GM12801 (cell line): ENCODE data around the gene ZNF407.

ENCODE experiments used
- TF ChIP-seq, protein P1 (sequence below): IDR thresholded peaks from one replicate; pipeline ENCODE4 v1.5.1; 2011; ENCODE audit warnings: control low read depth; ENCODE audit not compliant: insufficient read length; ENCODE audit errors: extremely low read depth

The ZNF407 gene

DNA sequence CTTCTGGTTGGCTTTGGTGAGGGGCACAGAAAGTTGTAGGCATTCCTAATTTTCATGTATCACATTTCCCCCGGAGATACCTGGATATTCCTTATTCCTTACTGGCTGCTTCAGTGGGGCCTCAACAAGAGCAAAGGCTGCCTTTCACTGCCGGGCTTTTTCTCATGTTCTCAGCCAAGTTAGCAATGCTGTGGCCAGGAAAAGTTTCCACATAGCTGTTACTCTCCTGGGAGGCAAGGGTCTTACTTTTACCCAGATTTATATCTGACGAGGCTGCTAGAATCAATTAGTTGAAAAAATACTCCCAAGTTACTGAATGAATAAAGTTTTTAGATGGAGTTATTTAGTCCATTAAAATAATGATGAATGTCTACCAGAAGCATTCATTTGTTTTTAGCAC is 230.5 kb downstream of the ZNF407 start:
- TF ChIP-seq, protein P1, sequence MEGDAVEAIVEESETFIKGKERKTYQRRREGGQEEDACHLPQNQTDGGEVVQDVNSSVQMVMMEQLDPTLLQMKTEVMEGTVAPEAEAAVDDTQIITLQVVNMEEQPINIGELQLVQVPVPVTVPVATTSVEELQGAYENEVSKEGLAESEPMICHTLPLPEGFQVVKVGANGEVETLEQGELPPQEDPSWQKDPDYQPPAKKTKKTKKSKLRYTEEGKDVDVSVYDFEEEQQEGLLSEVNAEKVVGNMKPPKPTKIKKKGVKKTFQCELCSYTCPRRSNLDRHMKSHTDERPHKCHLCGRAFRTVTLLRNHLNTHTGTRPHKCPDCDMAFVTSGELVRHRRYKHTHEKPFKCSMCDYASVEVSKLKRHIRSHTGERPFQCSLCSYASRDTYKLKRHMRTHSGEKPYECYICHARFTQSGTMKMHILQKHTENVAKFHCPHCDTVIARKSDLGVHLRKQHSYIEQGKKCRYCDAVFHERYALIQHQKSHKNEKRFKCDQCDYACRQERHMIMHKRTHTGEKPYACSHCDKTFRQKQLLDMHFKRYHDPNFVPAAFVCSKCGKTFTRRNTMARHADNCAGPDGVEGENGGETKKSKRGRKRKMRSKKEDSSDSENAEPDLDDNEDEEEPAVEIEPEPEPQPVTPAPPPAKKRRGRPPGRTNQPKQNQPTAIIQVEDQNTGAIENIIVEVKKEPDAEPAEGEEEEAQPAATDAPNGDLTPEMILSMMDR, result no peak

DNA sequence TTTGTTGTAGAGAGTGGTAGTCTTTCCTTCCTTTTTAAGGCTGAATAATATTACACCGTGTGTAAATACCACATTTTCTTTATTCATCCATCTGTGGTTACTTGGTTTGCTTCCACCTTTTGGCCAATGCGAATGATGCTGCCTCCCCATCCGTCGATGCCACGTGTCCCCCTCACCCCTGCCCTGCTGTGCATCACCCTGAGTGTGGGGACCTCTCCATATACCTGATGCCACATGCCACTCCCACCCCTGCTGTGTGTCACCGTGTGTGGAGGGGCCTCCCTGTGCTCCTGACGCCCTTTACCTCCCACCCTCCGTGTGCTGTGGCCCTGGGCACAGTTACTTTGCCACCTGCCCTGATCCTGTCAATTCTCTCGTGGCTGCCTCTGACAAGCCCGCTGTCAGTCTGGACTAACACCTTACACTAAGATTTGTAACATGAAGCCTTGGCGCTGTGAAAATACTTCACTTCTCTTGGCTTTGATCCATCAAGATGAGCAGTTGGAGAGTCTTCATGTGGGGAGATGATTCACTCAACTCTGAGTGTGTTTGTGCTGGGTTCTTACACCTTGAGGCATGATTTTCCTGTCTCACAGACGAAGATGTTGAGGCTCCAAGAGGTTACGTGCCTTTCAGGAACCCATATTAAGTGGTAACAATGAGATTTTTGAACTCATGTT is 234.0 kb downstream of the ZNF407 start:
- TF ChIP-seq, protein P1, result no peak

DNA sequence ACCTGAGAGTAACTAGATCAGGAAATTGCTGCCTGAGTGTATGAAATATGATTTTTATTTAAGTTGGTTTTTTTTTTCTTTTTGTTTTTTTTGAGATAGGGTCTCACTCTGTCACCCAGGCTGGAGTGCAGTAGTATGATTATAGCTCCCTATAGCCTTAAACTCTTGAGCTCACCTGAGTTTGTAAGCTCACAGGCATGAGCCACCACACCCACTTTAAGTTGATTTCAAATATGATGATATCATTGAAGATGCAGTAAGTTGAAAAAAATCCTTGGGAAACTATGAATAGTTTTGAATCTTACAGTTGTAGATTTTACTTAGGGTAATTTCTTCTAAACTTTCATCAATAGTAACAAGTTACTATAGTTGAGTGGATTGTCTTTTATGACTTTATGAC is 234.7 kb downstream of the ZNF407 start:
- TF ChIP-seq, protein P1, result no peak

DNA sequence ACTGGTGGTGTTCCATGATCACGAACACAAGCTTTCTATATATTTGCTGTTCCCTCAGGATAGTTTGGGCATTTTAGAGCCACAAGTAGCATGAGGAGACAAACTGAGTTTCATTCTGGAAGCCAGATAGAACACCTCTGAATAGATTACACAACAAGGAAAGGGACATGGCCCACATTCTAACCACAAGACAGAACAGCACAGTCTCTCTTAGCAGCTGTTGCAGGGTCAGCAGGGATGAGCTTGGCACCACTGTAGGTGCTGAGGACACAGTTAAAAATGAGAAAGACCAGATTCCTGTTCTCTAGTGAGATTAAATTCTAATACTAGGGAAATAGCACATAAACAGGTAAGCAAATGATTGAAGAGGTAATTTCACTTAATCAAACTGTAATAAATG is 235.3 kb downstream of the ZNF407 start:
- TF ChIP-seq, protein P1, result no peak

DNA sequence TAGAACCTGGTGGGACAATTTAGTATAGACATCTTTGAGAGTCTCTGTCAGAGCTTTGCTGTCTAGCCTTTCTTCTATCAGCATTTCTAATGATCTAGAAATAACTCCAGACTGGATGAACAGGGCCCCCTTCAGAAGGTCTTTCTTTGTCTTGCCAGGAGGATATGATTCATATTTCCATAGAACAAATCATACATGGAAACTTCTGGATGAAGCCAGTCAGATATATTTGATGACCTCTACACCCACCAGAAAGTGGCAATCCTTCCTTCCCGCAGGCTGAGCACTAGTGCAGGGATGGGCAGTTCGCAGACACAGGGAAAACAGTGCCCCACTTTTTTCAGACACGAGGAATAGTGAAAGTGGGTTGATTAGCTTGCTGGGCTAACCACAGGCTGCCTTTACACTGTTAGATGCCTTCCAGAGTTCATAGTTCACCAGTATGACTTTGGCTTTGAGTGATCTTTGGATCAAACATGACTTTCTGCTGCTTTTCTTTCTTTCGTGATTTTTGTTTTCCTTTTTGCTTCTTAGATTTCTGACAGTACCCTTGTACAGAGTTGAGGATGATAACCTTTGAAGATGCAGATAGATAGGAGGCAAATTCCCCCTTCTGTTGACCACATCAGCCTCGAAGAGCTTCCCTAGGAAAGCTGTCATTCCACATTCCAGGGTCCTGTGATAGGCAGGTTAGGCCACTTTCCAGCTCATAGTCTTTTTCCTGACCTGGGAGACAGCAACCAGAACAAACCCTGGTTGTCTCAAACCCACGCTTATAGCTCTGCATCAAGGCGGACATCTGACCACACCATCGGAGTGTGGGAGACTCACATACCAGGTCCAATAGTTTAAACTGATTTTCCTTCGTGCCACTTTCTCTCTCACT is 237.0 kb downstream of the ZNF407 start:
- TF ChIP-seq, protein P1, result no peak

DNA sequence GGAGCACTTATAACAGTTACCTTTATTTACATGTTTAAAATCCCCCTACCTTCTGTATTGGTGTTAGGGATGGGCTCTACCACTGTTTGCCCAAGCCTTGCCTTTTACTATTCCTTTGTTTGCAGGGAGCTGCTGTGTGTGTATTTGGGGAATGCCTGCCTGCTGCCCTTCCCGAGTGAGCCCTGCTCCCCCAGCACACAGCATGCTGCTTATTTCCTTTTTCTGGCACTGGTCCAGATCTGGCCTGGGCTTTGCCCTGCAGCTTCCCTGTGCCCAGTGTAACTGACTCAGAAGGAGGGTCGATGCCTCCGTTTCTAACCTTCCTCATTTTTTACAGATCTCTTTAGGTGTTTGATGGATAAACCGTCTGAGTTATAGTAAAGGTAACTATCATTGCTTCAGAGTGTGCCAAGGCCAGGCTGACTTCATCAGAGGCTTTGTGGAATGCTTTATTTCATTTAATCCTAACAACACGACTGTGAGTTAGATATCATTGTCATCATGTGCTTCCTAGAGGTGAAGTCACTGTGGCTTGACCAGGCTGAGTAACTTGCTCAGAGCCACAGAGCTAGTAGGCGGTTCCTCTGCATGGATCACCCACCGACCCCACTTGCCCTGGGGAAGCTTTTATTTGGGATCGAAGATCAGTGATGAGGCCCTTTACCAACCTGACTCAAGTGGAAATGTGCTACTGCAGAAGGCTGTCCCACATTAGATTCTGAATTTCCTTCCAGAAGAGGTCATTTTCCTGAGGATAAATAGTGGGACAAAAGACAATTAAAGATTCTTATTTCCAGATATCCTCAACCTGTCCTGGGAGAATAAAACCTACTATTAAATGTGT is 238.8 kb downstream of the ZNF407 start:
- TF ChIP-seq, protein P1, result no peak
